NOMO-1 treated with DMSO at 0.1 percent for 48 hours (cell line): Measurements from ENCODE around the gene HOXD10.

Source experiments
- DNase-seq: peaks from one replicate; lab custom pipeline; 2025; ENCODE audit not compliant: unreplicated experiment; lab: John Stamatoyannopoulos, UW

Gene HOXD10

DNA sequence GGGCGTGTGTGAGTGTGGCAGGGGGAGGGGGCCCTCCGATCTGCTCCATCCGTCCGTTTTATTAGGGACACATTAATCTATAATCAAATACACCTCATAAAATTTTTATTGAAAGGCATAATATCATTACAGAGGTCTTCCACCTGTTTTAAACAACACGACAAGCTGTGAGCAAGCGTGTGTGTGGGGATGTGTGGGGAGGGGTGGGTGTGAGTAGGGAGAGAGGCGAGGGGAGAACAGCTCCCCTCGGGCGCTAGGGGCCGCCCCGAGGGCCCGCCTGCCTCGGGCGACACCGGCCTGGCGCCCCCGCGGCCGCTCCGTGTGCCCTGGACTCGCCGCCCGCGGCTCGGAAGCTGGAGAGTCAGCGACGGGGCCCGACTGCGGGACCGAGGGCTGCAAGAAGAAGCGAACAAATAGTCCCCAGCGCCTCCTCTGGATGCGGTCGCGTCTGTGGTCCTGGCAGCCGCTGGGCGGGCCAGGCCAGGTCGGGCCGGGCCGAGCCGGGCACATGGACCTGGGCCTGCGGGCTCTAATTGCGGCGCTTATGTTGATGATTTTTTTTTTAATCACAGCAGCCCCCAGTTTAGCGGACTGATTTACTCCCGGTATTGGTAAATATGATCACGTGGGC is 5.6 kb downstream of the HOXD10 start:
- no peak for DNase-seq

DNA sequence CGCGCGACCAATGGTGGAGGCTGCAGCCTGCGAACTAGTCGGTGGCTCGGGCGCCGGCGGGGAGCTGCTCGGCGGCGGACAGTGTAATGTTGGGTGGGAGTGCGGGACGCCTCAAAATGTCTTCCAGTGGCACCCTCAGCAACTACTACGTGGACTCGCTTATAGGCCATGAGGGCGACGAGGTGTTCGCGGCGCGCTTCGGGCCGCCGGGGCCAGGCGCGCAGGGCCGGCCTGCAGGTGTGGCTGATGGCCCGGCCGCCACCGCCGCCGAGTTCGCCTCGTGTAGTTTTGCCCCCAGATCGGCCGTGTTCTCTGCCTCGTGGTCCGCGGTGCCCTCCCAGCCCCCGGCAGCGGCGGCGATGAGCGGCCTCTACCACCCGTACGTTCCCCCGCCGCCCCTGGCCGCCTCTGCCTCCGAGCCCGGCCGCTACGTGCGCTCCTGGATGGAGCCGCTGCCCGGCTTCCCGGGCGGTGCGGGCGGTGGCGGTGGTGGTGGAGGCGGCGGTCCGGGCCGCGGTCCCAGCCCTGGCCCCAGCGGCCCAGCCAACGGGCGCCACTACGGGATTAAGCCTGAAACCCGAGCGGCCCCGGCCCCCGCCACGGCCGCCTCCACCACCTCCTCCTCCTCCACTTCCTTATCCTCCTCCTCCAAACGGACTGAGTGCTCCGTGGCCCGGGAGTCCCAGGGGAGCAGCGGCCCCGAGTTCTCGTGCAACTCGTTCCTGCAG is 6.3 kb downstream of the HOXD10 start, which contains the start of gene HOXD9:
TSS of gene HOXD9 (plus strand) at position 37 of the 728 bp plus-strand sequence. CDS start at position 87, 50 bp downstream.
- DNase-seq: no peak

DNA sequence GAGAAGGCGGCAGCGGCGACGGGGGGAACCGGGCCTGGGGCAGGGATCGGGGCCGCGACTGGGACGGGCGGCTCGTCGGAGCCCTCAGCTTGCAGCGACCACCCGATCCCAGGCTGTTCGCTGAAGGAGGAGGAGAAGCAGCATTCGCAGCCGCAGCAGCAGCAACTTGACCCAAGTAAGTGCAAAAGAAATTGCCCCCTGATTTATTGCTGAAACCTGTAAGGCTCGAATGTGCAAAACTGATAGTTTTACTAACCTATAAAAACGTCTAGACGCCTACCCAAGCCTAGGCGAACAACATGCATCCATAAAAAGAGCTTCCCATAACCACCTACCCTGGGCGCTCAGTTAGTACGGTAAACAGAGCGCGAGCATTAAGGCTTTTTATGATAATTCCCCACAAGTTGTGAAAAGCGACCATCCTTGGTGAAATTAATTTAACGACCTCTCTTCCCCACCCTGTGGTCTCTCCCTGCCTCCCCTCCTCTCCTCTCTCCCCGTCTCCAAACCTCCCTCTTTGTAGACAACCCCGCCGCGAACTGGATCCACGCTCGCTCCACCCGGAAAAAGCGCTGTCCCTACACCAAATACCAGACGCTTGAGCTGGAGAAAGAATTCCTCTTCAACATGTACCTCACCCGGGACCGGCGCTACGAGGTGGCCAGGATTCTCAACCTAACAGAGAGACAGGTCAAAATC is 7.0 kb downstream of the HOXD10 start:
- no peak for DNase-seq

DNA sequence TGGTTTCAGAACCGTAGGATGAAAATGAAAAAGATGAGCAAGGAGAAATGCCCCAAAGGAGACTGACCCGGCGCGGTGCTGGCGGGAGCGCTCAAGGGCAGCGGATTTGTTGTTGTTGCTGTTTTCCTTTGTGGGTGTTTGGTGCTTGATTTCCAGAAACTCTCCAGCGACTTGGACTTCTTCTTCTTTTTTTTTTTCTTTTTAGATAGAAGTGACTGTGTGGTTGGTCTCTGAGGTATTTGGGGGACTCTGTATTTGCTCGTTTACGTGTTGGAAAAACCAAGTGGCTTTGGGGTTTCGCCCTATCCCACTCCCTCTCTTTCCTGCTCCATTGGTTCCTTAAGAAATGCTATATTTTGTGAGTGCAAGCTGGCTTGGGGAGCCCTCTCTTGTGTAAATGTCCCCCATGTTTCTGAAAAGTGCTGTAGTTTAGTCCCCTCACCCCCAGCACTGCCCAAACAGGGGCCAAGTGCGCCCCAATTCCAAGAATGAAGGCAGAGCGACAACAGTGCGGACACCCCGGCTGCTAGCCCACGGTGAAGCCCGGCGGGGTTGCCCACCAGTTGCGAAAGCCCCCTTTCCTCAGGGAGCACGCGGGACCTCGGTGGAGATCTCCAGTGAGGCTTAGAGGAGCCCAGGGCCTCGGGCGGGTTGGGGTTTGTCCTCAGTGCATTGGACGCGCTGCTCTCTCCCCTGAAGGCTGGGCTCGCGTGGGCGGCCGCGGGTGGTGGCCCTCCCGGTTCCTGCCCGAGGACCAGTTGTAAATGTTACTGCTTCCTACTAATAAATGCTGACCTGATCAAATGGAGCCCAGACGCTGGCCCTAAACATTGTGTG is 7.8 kb downstream of the HOXD10 start:
- no peak for DNase-seq

DNA sequence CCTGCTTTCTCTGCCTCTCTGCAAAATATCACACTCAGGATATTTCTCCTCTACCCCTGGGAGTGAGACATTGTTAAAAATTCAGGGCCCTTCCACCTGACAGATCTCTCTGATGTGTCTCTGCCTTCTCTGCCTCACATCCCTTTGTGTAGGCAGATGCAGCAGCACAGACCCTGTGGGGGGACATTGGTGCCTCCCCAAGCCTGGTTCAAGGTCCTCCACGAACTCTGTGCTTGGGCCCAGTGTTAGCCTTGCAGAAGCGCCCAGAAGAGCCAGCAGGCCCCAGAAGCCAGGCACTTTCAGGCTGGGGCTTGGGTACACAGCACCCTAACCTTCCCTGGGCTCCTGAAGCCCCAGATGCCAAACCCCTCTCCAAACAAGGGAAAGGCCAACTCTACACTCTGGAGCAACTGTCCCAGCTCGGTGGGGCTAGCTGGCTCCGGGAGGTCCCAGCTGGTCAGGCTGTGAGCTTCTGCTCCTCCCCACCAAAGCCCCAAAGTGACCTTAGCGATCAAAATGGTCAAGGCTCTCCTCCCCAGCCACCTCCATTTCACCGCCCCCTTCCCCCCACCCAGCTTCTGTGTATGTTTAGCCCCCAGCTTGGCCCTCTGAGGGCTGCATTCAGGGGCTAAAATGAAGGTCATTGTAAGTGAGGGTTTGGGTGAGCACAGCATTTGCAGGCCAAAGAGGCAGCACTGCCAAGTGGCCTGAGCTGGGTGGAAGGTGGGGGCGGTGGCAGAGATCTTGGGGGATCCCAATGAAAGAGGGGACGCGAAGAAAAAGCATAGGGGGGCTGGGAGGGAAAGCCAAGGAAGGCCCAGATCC is 8.6 kb downstream of the HOXD10 start:
- no peak for DNase-seq

DNA sequence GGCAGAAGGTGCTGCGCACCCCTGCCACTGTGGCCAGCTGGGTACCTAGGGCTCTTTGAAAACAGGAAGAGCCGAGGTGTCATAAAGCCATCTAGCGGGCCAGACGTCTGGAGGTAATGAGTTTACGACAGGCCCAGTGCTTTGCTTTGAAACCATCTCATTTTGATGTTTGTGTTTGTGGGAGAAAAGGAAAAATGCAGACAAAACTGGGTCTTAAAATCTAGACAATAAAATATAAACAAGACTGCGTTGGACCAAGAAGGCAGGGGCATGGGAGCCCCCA is 9.1 kb downstream of the HOXD10 start:
- DNase-seq: no peak

DNA sequence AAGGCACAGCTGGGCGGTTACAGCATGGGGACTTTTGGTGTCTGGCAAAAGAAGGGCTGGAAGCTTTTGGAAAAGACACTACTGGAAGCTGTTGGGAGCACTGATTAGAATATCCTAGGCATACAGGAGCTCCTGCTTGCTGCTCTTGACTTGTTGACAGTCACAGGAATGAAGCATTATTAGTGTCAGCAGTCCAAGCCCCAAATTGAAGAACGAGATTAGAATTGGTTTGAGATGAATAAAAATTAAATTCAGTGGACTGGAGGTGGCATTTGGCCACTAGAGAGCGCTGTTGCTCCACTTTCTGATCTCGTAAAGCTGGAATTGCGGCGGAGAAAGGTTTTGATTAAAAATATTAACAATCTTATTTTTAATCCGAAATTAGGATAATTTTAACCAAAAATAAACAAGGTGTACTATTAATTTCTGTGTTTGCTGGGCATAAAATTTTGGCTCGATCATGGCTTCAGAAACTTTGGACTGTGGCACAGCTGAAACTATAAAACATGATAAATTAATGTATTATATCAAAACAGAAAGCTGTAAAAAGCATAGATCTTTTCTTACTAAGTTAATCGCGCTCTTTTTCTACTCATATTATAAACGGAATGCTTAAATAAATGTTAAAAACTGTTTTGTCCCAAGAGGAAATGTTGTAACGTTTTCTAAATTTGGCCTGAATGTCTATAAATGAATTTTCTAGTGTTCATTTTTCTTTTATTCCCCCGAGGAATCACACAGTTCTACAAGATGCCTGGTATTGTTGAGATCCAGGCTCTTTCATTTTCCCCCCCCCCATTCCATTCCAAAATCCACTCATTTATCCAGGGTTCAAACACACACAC is 10.6 kb downstream of the HOXD10 start:
- DNase-seq: peak; percentile 30

DNA sequence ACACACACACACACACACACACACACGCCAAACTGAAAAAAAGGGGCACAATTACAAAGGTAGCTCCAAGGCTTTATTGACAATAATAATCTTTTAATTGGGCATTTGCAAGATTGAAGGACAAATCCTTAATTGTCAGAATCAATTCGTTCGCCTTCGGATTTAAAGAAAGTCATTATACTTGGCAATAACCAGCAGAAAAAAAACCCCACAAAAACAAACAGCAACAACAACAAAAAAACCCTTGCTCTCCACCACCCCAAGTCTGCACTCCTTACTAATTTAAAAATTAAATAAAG is 11.1 kb downstream of the HOXD10 start:
- no peak for DNase-seq

DNA sequence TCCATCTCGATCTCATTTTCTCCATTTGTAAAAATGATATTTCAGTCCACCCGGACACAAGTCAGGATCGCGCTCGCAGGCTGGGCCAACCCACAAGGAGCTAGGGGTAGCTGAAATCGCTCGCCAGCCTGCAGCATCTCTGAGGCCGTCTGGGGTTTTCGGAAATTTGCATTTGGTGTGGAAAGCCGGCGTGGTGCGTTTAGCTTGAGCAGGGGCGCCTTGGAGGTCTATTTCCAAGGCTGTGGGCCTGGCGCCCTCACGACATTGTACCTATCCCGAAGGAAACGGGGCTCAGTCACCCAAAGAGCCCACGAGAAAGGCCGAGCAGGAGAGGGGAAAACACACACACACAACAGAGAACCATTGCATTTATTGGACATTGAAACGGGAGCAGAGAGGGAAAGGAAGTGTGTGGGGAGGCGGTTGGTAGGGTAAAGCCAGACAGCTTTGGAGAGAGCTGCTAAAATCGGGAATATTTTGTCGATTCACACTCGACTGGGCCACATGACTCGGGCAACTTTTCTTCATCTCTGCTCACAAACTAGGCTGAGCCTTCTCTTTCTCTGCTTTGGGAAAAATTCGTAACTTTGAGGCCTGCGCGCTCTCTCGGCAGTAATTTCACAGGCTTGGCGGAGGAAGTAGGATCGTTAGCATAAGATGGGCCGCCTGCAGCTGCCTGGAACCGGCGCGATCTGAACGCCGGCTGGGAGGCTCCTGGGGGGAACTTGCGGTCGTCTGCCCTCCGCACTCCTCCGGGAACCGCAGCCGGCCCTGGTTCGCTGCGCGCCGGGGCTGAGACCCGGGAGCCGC is 11.8 kb downstream of the HOXD10 start:
- no peak for DNase-seq

DNA sequence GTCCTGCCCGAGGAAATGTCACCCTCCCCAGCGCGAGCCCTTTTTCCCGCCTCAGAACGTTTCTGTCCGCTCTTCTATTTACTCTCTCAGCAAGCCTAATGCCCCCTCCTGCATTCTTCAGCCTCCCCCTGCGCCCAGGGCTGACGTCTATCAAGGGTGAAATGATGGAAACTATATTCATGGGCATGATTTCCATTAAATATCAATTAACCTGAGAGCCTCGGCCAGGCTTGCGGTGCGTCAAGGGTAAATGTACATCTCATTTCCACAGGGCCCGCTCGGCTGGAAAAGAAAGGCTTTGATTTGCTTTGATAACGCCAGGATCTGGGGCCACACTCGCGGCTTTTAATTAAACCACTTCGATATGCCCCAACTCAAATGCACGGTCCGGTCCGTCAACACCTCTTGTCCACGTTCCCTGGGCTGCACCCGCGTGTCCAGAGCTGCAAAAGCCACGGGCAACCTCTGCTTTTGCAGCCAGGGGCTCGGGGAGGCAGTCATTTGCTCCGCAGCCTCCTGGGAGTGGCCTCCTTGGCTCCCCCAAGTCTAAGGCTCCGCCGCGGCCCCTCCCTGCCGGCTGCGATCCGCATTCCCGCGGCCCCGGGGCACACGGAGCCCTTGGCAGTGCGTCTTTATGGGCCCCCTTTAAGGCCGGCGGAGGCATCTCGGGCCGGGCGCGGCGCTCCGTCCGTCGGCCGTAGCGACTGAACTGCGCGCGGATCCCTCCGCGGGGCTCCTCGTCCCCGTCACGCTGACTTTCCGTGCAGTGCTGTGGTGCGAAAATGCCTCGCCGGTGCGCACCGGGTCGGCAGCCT is 12.6 kb downstream of the HOXD10 start, which contains the start of gene HOXD8:
TSS of gene HOXD8 (plus strand) at position 724 of the 815 bp plus-strand sequence. CDS start 662 bp downstream, outside the sequence.
- no peak for DNase-seq

DNA sequence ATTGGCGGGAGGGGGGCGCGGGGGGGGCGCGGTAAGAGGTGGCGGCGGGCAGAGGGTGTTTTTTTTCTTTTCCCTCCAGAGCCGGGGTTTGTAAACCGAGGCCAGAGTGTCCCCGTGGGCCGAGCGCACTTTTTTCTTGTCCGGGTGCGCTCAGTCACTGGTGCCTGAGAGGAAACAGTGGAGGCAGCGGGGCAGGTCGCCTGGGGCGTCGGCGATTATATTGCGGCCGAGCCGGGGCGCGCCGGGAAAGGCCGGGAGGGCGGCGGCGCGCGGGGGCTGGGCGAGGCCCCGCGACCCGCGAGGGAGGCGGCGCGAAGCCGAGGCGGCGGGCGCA is 13.2 kb downstream of the HOXD10 start:
- DNase-seq: no peak

DNA sequence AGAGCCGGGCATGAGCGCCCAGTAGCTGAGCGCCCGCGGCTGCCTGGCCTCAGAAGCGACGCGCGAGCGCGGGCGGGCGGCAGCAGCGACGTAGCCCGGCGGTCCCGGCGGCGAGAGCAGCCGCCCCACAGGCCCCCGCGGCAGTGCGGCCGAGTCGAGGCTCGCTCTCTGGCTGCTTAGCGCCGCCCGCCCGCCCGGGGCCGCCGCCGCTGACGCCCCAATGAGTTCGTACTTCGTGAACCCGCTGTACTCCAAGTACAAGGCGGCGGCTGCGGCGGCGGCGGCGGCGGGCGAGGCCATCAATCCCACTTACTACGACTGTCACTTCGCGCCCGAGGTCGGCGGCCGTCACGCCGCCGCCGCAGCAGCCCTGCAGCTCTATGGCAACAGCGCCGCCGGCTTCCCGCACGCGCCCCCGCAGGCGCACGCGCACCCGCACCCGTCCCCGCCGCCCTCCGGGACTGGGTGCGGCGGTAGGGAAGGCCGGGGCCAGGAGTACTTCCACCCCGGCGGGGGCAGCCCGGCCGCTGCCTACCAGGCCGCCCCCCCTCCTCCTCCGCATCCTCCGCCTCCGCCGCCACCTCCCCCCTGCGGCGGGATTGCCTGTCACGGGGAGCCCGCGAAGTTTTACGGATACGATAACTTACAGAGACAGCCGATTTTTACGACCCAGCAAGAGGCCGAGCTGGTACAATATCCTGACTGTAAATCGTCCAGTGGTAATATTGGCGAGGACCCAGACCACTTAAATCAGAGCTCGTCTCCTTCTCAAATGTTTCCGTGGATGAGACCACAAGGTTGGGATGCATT is 13.8 kb downstream of the HOXD10 start:
- no peak for DNase-seq

DNA sequence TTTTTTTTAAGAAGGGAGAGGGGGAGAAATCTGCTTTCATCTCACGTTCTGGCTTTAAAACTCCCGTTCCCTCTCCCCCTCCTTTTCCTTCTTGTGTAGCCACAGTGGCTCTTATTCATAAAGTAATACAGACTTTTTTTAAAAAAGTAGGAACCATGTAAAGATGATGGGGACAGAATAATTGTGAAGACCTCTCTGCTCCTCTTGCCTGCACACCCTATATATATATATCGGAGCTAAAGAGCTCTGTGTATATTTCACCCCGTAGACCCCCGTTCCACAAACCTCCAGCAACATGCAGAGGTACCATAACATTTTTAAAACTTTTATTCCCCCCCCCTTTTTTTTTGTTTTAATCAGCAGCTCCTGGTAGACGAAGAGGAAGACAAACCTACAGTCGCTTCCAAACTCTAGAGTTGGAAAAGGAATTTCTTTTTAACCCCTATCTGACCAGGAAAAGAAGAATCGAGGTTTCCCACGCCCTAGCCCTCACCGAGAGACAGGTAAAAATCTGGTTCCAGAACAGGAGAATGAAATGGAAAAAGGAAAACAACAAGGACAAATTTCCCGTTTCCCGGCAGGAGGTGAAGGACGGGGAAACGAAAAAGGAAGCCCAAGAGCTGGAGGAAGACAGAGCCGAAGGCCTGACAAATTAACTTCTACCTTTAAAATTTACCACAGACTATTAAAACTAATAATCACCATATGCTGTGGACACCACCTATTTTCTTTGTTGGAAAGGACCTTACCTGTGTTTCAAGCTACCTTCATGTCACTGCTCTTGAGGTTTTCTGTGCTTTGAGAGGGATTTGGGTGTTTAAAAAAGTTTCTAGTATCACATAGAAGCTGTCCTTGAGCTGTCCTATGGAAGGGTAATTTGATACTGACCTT is 14.6 kb downstream of the HOXD10 start:
- no peak for DNase-seq

DNA sequence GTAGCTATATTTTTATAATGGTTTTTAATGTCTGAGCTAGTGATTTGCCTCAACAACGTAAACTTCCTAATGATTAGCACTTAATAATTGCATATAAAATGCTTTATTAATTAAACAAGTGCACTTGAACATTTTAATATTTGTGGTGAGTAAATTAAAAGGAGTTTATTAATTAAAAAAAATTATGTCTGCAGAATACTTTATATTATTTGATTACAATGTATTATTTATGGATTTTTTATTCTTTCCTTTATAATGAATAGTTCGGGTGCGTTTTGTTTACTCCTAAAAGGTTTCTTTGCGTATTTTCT is 15.2 kb downstream of the HOXD10 start:
- DNase-seq: no peak

DNA sequence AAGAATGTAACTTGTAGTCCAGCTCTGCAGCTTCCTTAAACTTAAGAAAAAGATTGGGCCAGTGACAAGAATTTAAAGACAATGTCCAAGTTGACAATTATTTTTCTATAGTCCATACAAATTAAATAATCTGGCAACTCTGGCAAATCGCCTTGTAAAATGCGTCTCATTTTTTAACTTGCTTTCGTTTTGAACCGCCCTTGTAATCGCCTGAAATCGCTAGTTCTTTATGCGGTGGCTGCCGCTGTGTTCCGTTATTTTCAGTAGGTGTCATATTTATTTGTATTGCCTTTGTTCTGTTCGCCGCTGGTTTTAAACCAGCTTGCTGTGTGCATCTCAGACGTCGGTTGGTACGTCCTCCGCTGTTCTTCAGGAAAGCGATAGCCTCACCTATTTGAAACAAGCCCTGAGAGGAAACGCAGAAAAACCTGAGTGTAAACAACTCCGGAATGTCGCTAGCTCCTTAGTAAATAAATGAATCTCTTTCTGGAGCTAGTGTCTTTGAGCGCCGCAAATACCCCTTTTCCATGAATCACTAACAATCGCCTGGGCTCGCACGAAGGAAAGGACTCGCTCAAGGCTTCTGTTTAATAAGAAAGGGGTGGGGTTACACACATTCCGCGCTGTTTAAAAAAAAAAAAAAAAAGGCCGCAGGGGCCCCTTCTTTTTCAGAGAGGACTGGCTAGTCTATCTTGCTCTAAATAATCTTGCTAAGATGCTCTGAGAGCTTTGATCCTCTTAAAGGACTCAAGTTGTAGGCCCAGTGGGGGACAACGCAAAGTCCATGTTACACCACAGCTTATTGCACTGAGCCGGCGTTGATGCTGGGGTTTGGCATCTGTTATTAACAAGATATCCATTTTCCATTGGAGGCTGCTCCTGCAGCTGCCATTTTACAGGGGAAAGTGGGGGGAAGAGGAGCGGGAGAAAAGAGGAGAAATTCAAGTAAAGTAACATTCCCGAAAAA is 15.9 kb downstream of the HOXD10 start:
- no peak for DNase-seq
